Tibial artery (tissue), 4 donors: ENCODE data around the gene POLE.

Experiments used
- DNase-seq, 2 donors: peaks; one replicate each; pipeline ENCODE4 v3.0.0-alpha.2; 2019
- H3K27ac ChIP-seq, 2 donors: fragments of 200-600 bp; sonication (generic) in 1 of 2; 1 replicate in 1 of 2; 2 replicates in 1 of 2; pipeline ENCODE4 v1.5.1; 2018 to 2019; ENCODE audit warnings: mild to moderate bottlenecking in 1 of 2
- H3K27me3 ChIP-seq, 2 donors: fragments of 200-600 bp; sonication (generic) in 1 of 2; one replicate each; pipeline versions ENCODE4 v1.5.1 to v1.6.0; 2016 to 2019
- H3K36me3 ChIP-seq, 3 donors: fragments of 200-600 bp; sonication (generic) in 2 of 3; one replicate each; pipeline ENCODE4 v1.5.1; 2016 to 2019; ENCODE audit warnings: mild to moderate bottlenecking in 2 of 3
- H3K4me1 ChIP-seq, 4 donors: fragments of 200-600 bp; sonication (generic) in 2 of 4; 1 replicate in 3 of 4; 2 replicates in 1 of 4; pipeline ENCODE4 v1.5.1; 2016 to 2019
- H3K4me3 ChIP-seq, 2 donors: fragments of 200-600 bp; sonication (generic) in 1 of 2; 1 replicate in 1 of 2; 2 replicates in 1 of 2; pipeline ENCODE4 v1.5.1; 2018 to 2019; ENCODE audit warnings: mild to moderate bottlenecking in 2 of 2
- H3K9me3 ChIP-seq, 3 donors: fragments of 200-600 bp; sonication (generic) in 1 of 3; one replicate each; pipeline ENCODE4 v1.5.1; 2016 to 2019
- CTCF ChIP-seq, 2 experiments: fragments of 200-600 bp in 1 of 2; fragments of 450-650 bp in 1 of 2; IDR thresholded peaks; one replicate each; pipeline ENCODE4 v1.5.1; 2017 to 2019; ENCODE audit warnings: antibody characterized with exemption in 2 of 2, mild to moderate bottlenecking in 1 of 2, moderate library complexity in 1 of 2
- intact Hi-C: fragments of 100-400 bp; cut with DNase I; formaldehyde crosslinking; loops from one replicate; pipeline ENCODE4 v1.15.0; 2023; ENCODE audit warnings: low total_unique reads

Gene POLE

GRCh38 chr12:132604668-132605441, 82.3 kb downstream of the POLE start:
- peaks cover 0 to 86% of the 10 kb centered on the region in 2 donors for H3K27me3 ChIP-seq

GRCh38 chr12:132604151-132604618, 83.0 kb downstream of the POLE start:
- intact Hi-C loops: no loop called here
- H3K4me3 ChIP-seq: peak overlapping the region; percentile 19 to 32
- no peak for TF ChIP-seq CTCF (IDR thresholded peaks at IDR 0.05)
- no peaks in the 10 kb centered on the region for H3K9me3 ChIP-seq
- no peak overlapping the region for H3K27ac ChIP-seq
- no peaks in the 10 kb centered on the region for H3K36me3 ChIP-seq
- DNase-seq: no peak
- H3K4me1 ChIP-seq: peaks cover 0 to 23% (median 14%) of the 10 kb centered on the region in 4 donors
- H3K27me3 ChIP-seq: peaks cover 0 to 80% of the 10 kb centered on the region in 2 donors

More at GRCh38 chr12:132604668-132605441, 82.3 kb downstream of the POLE start:
- no peaks in the 10 kb centered on the region for H3K36me3 ChIP-seq
- no peak for DNase-seq
- no peaks in the 10 kb centered on the region for H3K9me3 ChIP-seq
- no peak overlapping the region for H3K4me3 ChIP-seq
- no peak for TF ChIP-seq CTCF (IDR thresholded peaks at IDR 0.05)
- intact Hi-C loops: no loop called here
- peaks cover 0 to 25% (median 15%) of the 10 kb centered on the region in 4 donors for H3K4me1 ChIP-seq
- H3K27ac ChIP-seq: no peak overlapping the region

- peaks cover 0 to 73% of the 10 kb centered on the region in 2 donors for H3K27me3 ChIP-seq
- no peak overlapping the region for H3K27ac ChIP-seq
- no peaks in the 10 kb centered on the region for H3K9me3 ChIP-seq
- intact Hi-C loops: no loop called here
- no peaks in the 10 kb centered on the region for H3K36me3 ChIP-seq
- H3K4me3 ChIP-seq: peak overlapping the region; percentile 19 to 32
- DNase-seq: no peak
- H3K4me1 ChIP-seq: peaks cover 0 to 28% (median 17%) of the 10 kb centered on the region in 4 donors
- TF ChIP-seq CTCF (IDR thresholded peaks at IDR 0.05): no peak
These were observed 83.6 kb downstream of the POLE start for GRCh38 chr12:132603240-132604150.

GRCh38 chr12:132602572-132603239, 84.4 kb downstream of the POLE start:
- peak overlapping the region in 1 of 2 donors; percentile 32 for H3K4me3 ChIP-seq
- no peaks in the 10 kb centered on the region for H3K36me3 ChIP-seq
- intact Hi-C loops: no loop called here
- H3K27ac ChIP-seq: no peak overlapping the region
- peaks cover 0 to 66% of the 10 kb centered on the region in 2 donors for H3K27me3 ChIP-seq
- no peak for DNase-seq
- TF ChIP-seq CTCF (IDR thresholded peaks at IDR 0.05): no peak
- peaks cover 0 to 29% (median 17%) of the 10 kb centered on the region in 4 donors for H3K4me1 ChIP-seq
- H3K9me3 ChIP-seq: no peaks in the 10 kb centered on the region

- H3K27me3 ChIP-seq: peaks cover 0 to 54% of the 10 kb centered on the region in 2 donors
- TF ChIP-seq CTCF (IDR thresholded peaks at IDR 0.05): no peak
- intact Hi-C loops: no loop called here
- H3K4me3 ChIP-seq: peak overlapping the region in 1 of 2 donors; percentile 51
- H3K9me3 ChIP-seq: no peaks in the 10 kb centered on the region
- no peaks in the 10 kb centered on the region for H3K36me3 ChIP-seq
- no peak overlapping the region for H3K27ac ChIP-seq
- H3K4me1 ChIP-seq: peaks cover 0 to 30% (median 20%) of the 10 kb centered on the region in 4 donors
- no peak for DNase-seq
These were observed 85.8 kb downstream of the POLE start for GRCh38 chr12:132601171-132601883.
